Endothelial cell of umbilical vein (primary cell): Measurements from ENCODE around the gene CORO2B.

Source experiments
- CTCF ChIP-seq, 2 donors: IDR thresholded peaks; 1 replicate in 1 of 2; 2 replicates in 1 of 2; pipeline ENCODE4 v1.5.1; 2011; ENCODE audit warnings: low read length in 2 of 2, mild to moderate bottlenecking in 2 of 2, moderate library complexity in 2 of 2, control low read depth in 1 of 2, inconsistent platforms in 1 of 2, low read depth in 1 of 2; ENCODE audit not compliant: insufficient read depth in 1 of 2; ENCODE audit errors: extremely low read depth in 1 of 2
- EZH2 ChIP-seq: IDR thresholded peaks from 2 replicates; pipeline ENCODE4 v1.6.1; 2012; ENCODE audit warnings: borderline replicate concordance, low read depth, mild to moderate bottlenecking, moderate library complexity, low read length, inconsistent platforms; ENCODE audit not compliant: severe bottlenecking
- GATA2 ChIP-seq: IDR thresholded peaks from 2 replicates; pipeline ENCODE4 v1.7.0; 2011; ENCODE audit warnings: low read depth, mild to moderate bottlenecking, moderate library complexity, mixed read lengths, low read length; ENCODE audit not compliant: insufficient read length, insufficient read depth
- MAX ChIP-seq: IDR thresholded peaks from 2 replicates; pipeline ENCODE4 v1.6.1; 2011; ENCODE audit not compliant: insufficient read depth, insufficient read length
- POLR2A ChIP-seq: IDR thresholded peaks from 2 replicates; pipeline ENCODE4 v1.6.1; 2012; ENCODE audit warnings: low read depth, mild to moderate bottlenecking, control low read depth, low read length
- POLR2AphosphoS5 ChIP-seq: IDR thresholded peaks from 2 replicates; pipeline ENCODE4 v1.6.1; 2012; ENCODE audit warnings: low read depth, mild to moderate bottlenecking, control low read depth, low read length, moderate library complexity; ENCODE audit not compliant: insufficient read depth

- TF ChIP-seq CTCF (IDR thresholded peaks at IDR 0.05; ENCODE audit: extremely low read depth in 1 of 2, insufficient read depth in 1 of 2, low read depth in 1 of 2, low read length in 2 of 2): no peak
- no peak for TF ChIP-seq POLR2A
- TF ChIP-seq GATA2: no peak
- TF ChIP-seq POLR2AphosphoS5: no peak
- no peak for TF ChIP-seq EZH2
- no peak for TF ChIP-seq MAX
Observed at GRCh38 chr15:68635141-68635540, 56.3 kb downstream of the CORO2B start.
